Measurements from ENCODE around the gene NUDCD3.

Gene NUDCD3

GRCh38 chr7:44392618-44393010 is 97.8 kb downstream of the NUDCD3 start:
- no peak for TF ChIP-seq CTCF (IDR thresholded peaks at IDR 0.05; ENCODE audit: insufficient read depth, missing control alignments)
- no peak for DNase-seq (ENCODE audit: insufficient read length, low spot score)
- FAIRE-seq, result no peak

- no peak for TF ChIP-seq CTCF (IDR thresholded peaks at IDR 0.05; ENCODE audit: insufficient read depth, missing control alignments)
- FAIRE-seq, result no peak
Measured at GRCh38 chr7:44391746-44392617, 98.5 kb downstream of the NUDCD3 start.

GRCh38 chr7:44391171-44391570 is 99.3 kb downstream of the NUDCD3 start:
- no peak for TF ChIP-seq CTCF (IDR thresholded peaks at IDR 0.05; ENCODE audit: insufficient read depth, missing control alignments)
- DNase-seq (ENCODE audit: insufficient read length, low spot score), result no peak
- no peak for FAIRE-seq

More at GRCh38 chr7:44391746-44392617, 98.5 kb downstream of the NUDCD3 start:
- DNase-seq (ENCODE audit: insufficient read length, low spot score), result no peak

- TF ChIP-seq CTCF (IDR thresholded peaks at IDR 0.05; ENCODE audit: insufficient read depth, missing control alignments), result no peak
- FAIRE-seq, result no peak
- DNase-seq (ENCODE audit: insufficient read length, low spot score), result no peak
Measured at GRCh38 chr7:44390701-44391100, 99.8 kb downstream of the NUDCD3 start.

GRCh38 chr7:44388089-44388970 is 102.1 kb downstream of the NUDCD3 start:
- FAIRE-seq, result no peak
- no peak for TF ChIP-seq CTCF (IDR thresholded peaks at IDR 0.05; ENCODE audit: insufficient read depth, missing control alignments)

GRCh38 chr7:44387389-44387788 is 103.1 kb downstream of the NUDCD3 start:
- TF ChIP-seq CTCF (IDR thresholded peaks at IDR 0.05; ENCODE audit: insufficient read depth, missing control alignments), result no peak
- no peak for DNase-seq (ENCODE audit: insufficient read length, low spot score)
- no peak for FAIRE-seq

More at GRCh38 chr7:44388089-44388970, 102.1 kb downstream of the NUDCD3 start:
- DNase-seq (ENCODE audit: insufficient read length, low spot score), result no peak

Data from D721Med (cell line).